Ovary (tissue), 9 donors: Measurements from ENCODE around the gene POU2AF1. TPM values are rescaled to one million over a fixed set of nuclear protein-coding genes. Genes with fewer than 3 reads are reported as not detected.

Experiments
- DNase-seq, 5 donors: peaks; one replicate each; pipeline ENCODE4 v3.0.0-alpha.2; 2019 to 2020
- H3K27ac ChIP-seq, 2 donors: fragments of 200-600 bp; one replicate each; pipeline versions ENCODE4 v1.5.1 to v1.8.0; 2019 to 2022
- H3K27me3 ChIP-seq: fragments of 200-600 bp; one replicate; pipeline ENCODE4 v1.8.0; 2022
- H3K36me3 ChIP-seq: fragments of 200-600 bp; sonication (generic); one replicate; pipeline ENCODE4 v1.5.1; 2019
- H3K4me1 ChIP-seq: one replicate; pipeline ENCODE4 v1.8.1; 2013; ENCODE audit warnings: mild to moderate bottlenecking, moderate library complexity; ENCODE audit not compliant: insufficient read depth
- H3K4me3 ChIP-seq: fragments of 200-600 bp; sonication (generic); one replicate; pipeline ENCODE4 v1.5.1; 2017
- H3K9me3 ChIP-seq, 2 donors: fragments of 200-600 bp in 1 of 2; sonication (generic) in 1 of 2; one replicate each; pipeline versions ENCODE4 v1.5.1 to v1.8.1; 2013 to 2019; ENCODE audit warnings: mild to moderate bottlenecking in 1 of 2, moderate library complexity in 1 of 2
- EP300 ChIP-seq: sonication (generic); formaldehyde crosslinking; IDR thresholded peaks from one replicate; pipeline ENCODE4 v1.6.1; 2017; ENCODE audit warnings: antibody characterized with exemption
- POLR2A ChIP-seq: fragments of 450-650 bp; IDR thresholded peaks from one replicate; pipeline ENCODE4 v1.6.1; 2017; ENCODE audit warnings: antibody characterized with exemption, mild to moderate bottlenecking, moderate library complexity
- WGBS, 3 donors: extraction: QIAGEN DNeasy Blood & Tissue Kit in 1 of 3; methylation state at CpG; one replicate each; pipeline versions ENCODE4 v1.1.5 to v1.1.7; 2013 to 2017; 5-methylcytosine and 5-hydroxymethylcytosine counted together
- intact Hi-C, 4 donors: fragments of 100-400 bp; cut with DNase I; formaldehyde crosslinking; loops; one replicate each; pipeline versions ENCODE4 v1.11.0 to v1.15.1; 2022 to 2023
- polyA plus RNA-seq, 2 donors: library from polyadenylated mRNA; stranded (reverse); fragments of 200-250 nt in 1 of 2; fragments of 350-450 nt in 1 of 2; fragmentation: Illumina TruSeq in 1 of 2; extraction: RNeasy Lipid Tissue Mini Kit (QIAGEN cat#74804) in 1 of 2; gene quantifications; one replicate each; pipeline ENCODE4 v1.2.3, GENCODE V29; 2013 to 2014
- total RNA-seq, 7 donors: library from RNA; depleted of rRNA in 2 of 7; stranded (reverse); fragments of >200 nt in 2 of 7; fragmentation: NEBNext Ultra II Directional in 3 of 7; extraction: Animal tissue kit (Norgen Biotek cat#: 25700) in 3 of 7; gene quantifications; one replicate each; pipeline versions ENCODE4 v1.1.0 to v1.2.4, GENCODE V29; 2016 to 2023
- TF ChIP-seq, protein P1 (sequence below), 3 donors: fragments of 450-650 bp in 2 of 3; fragments of 200-600 bp in 1 of 3; IDR thresholded peaks; one replicate each; pipeline versions ENCODE4 v1.5.1 to v1.8.0; 2016 to 2022; ENCODE audit warnings: antibody characterized with exemption in 3 of 3, mild to moderate bottlenecking in 1 of 3
- donor health status: DM: no; HTN: no; CAD: no; lungs with moderate emphysema.
- donor health status: DM: no; HTN: no; CAD: no.
- donor health status: Bipolar disorder and iron deficiency.
- donor health status: DM: yes; HTN: yes; CAD: no.
- donor health status: DM: no; HTN: no; CAD: no.
- donor health status: DM: yes; HTN: yes; CAD: no.

Gene POU2AF1
- total and polyA plus RNA-seq, 9 donors, result 0.29 to 4.1 (median 0.83) TPM

DNA sequence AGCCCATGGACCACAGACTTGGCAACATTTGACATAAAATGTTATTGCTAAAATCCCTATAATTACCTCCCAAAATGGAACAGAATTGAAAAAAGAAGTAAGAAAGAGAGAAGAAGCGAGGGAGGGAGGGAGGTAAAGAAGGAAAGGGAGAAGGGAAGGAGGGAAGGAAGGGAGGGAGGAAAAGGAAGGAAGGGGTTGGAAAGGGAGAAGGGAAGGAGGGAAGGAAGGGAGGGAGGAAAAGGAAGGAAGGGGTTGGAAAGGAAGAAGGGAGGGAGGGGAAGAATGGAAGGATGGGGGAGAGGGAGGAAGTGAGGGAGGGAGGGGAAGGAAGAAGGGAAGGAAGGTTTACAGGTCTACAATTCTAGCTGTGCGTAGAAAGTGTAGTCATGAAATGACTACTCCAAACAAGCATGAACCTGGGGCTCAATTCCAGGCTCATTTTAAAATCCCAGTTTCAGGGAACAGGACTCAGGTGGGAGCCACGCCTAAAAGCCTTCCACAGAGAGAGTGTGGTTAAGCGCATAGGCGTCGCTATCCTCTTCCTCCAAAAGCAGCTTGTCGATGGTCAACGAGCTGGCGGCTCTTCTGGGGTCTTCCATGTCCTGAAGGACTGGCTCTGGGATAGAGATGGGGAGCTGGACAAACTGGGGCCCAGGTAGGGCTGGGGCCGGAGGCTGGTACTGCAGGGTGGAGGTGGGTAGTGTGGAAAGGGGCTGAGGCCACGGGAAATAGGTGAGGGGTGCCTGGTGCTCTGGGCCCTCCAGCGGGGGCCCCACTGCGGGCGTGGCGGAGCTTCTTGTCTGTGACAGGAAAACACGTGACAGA is 25.1 kb downstream of the POU2AF1 start:
- no peak overlapping the region for H3K4me3 ChIP-seq
- H3K9me3 ChIP-seq, result no peaks in the 10 kb centered on the region
- peak overlapping the region in 1 of 2 donors; percentile 75 for H3K27ac ChIP-seq
- TF ChIP-seq, protein P1, sequence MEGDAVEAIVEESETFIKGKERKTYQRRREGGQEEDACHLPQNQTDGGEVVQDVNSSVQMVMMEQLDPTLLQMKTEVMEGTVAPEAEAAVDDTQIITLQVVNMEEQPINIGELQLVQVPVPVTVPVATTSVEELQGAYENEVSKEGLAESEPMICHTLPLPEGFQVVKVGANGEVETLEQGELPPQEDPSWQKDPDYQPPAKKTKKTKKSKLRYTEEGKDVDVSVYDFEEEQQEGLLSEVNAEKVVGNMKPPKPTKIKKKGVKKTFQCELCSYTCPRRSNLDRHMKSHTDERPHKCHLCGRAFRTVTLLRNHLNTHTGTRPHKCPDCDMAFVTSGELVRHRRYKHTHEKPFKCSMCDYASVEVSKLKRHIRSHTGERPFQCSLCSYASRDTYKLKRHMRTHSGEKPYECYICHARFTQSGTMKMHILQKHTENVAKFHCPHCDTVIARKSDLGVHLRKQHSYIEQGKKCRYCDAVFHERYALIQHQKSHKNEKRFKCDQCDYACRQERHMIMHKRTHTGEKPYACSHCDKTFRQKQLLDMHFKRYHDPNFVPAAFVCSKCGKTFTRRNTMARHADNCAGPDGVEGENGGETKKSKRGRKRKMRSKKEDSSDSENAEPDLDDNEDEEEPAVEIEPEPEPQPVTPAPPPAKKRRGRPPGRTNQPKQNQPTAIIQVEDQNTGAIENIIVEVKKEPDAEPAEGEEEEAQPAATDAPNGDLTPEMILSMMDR (IDR thresholded peaks at IDR 0.05), result no peak
- TF ChIP-seq POLR2A, result no peak
- no peak for TF ChIP-seq EP300
- no peak for DNase-seq
- intact Hi-C loops, result no loop called here
- peaks cover 10% of the 10 kb centered on the region for H3K4me1 ChIP-seq
- WGBS, 3 donors, result 95 to 97% (median 97%) methylated on average over 16 of the region's 16 CpGs
- H3K36me3 ChIP-seq, result no peaks in the 10 kb centered on the region
- H3K27me3 ChIP-seq, result no peaks in the 10 kb centered on the region

DNA sequence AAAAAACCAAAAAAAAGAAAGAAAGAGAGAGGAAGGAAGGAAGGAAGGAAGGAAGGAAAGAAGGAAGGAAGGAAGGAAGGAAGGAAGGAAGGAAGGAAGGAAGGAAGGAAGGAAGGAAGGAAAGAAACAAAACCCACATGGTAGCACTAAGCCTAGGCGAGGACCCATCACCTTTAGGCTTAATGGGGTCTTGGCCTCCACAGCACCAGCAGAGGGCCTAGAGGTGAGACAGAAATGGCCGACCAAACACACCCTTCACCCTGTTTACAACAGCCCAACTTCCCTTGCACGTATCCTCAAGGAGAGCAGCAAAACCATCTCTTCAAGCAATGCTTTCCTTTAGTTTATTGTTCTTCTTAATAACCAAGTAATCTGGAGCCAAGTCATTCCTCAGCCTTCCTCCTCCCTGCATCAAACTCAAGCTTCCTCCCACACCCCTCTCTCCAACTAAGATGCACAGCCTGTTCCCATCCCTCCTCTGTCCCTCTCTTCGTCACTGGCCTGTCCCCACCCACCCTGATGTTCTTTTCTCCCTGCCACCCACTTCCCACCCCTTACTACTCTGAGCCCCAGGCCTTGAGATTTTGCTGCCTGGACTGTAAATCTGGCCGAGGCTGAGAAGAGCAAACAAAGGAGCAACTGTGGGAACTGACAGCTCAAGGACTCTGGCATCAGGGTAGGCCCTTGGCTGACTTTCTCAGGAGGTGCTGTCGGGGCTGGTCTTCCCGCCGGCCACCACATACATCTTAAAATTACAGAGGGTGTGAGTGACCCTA is 26.0 kb downstream of the POU2AF1 start:
- TF ChIP-seq, protein P1 (IDR thresholded peaks at IDR 0.05), result no peak
- TF ChIP-seq POLR2A (no peak), EP300 (no peak)
- Histone ChIP-seq H3K4me3 (no peak overlapping the region), H3K4me1 (peaks cover 10% of the 10 kb centered on the region), H3K27me3 (no peaks in the 10 kb centered on the region), H3K9me3 (no peaks in the 10 kb centered on the region), H3K36me3 (no peaks in the 10 kb centered on the region), H3K27ac (peak overlapping the region in 1 of 2 donors; percentile 75)
- intact Hi-C loops, result no loop called here
- 25% methylated on average over 8 of the region's 8 CpGs for WGBS, 3 donors
- DNase-seq, result peak; percentile 34 to 67 (median 47)

DNA sequence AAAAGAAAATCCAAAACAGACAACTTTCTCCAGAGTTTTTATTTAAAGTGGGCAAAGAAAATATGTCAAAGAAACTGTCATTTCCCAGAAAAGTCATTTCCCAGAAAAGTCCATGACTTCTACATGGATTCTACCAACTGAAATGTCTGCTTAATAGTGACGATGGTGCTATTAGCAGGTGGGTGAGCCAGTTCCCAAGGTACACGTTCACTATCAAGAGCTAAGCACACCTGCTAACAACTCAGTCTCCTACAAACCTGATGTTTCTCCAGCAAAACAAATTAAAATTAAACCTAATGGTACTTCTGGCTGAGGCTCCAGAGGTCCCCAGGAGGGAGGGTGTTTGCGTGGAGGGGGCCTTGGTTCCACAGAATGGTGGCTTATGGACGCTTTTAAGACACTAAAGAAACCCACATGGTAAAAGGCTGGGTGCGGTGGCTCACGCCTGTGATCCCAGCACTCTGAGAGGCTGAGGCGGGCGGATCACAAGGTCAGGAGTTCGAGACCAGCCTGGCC is 26.8 kb downstream of the POU2AF1 start:
- intact Hi-C loops, result no loop called here
- H3K9me3 ChIP-seq, result no peaks in the 10 kb centered on the region
- WGBS, 3 donors, result 86 to 95% (median 93%) methylated on average over 9 of the region's 9 CpGs
- no peak for DNase-seq
- peaks cover 10% of the 10 kb centered on the region for H3K4me1 ChIP-seq
- no peaks in the 10 kb centered on the region for H3K27me3 ChIP-seq
- no peaks in the 10 kb centered on the region for H3K36me3 ChIP-seq
- H3K27ac ChIP-seq, result peak overlapping the region in 1 of 2 donors; percentile 75
- TF ChIP-seq POLR2A (no peak), EP300 (no peak)
- TF ChIP-seq, protein P1 (IDR thresholded peaks at IDR 0.05), result no peak
- H3K4me3 ChIP-seq, result no peak overlapping the region

DNA sequence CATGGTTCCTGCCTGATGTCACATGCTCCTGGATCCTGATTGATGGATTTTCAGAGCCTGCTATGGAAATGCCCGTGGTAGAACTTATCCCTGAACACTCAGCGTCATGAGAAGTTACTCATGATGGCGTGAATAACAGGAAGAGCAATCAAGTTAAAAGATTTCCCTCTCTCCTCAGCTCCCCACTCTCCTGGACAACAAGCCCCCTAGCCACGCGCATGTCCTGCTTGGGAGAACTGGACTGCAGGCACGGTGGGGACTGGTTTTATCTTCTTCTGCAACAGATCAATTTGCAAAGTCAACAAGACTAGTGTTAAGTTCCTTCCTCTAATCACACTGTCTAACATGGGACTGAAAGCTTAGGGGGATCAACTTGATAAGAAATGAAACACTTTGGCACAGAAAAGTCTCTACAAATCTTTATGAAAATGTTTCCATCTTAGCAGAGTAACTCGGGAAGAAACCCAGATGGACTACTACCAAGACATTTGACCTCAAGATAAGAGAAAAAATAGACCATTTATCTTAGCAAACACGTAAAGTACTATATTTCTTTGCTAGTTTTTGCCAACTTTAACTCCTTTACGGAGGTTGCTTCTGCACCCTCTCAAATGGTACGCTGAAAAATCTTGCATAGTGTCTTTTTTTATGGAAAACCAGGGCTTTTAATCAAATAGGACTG is 27.6 kb downstream of the POU2AF1 start:
- no peak for TF ChIP-seq POLR2A
- no peak for TF ChIP-seq EP300
- TF ChIP-seq, protein P1 (IDR thresholded peaks at IDR 0.05), result no peak
- Histone ChIP-seq H3K4me3 (no peak overlapping the region), H3K27ac (peak overlapping the region in 1 of 2 donors; percentile 75), H3K9me3 (no peaks in the 10 kb centered on the region), H3K36me3 (no peaks in the 10 kb centered on the region), H3K27me3 (no peaks in the 10 kb centered on the region), H3K4me1 (peaks cover 10% of the 10 kb centered on the region)
- intact Hi-C loops, result no loop called here
- DNase-seq, result no peak
- WGBS, 3 donors, result 43 to 49% (median 48%) methylated on average over 10 of the region's 10 CpGs
